Bronchus fibroblast of lung (primary cell): ENCODE results near the gene RHEBL1. TPM values are rescaled to one million over a fixed set of nuclear protein-coding genes. Genes with fewer than 3 reads are reported as not detected.

ENCODE experiments used
- total RNA-seq: library from RNA; depleted of rRNA; stranded (reverse); fragments of >200 nt; gene quantifications from 2 replicates; pipeline ENCODE4 v1.2.3, GENCODE V29; 2015

RHEBL1 gene
- 1.0 and 1.5 TPM in 2 replicates for total RNA-seq

GRCh38 chr12:49069507-49070346 is at the start of gene RHEBL1:
Gene RHEBL1, minus strand, starts transcription at chr12:49069979. Its CDS starts 194 bp downstream, at chr12:49069785.

GRCh38 chr12:49110464-49111155 is 40.8 kb upstream of the RHEBL1 start, which contains the start of gene LMBR1L:
Gene LMBR1L, minus strand, starts transcription at chr12:49110847. Its CDS starts 292 bp downstream, at chr12:49110555.

GRCh38 chr12:49094160-49094974 is 24.6 kb upstream of the RHEBL1 start, which contains the start of gene DHH:
Gene DHH, minus strand, starts transcription at chr12:49094801. Its CDS starts 289 bp downstream, at chr12:49094512.

GRCh38 chr12:49060237-49061156 is 9.3 kb downstream of the RHEBL1 start, which contains the start of gene KMT2D:
Gene KMT2D, minus strand, starts transcription at chr12:49060794. Its CDS starts 5,470 bp downstream, at chr12:49055324.

GRCh38 chr12:49018261-49019119 is 51.3 kb downstream of the RHEBL1 start, which contains the start of gene PRKAG1:
Gene PRKAG1, minus strand, starts transcription at chr12:49018776. Its CDS starts 36 bp downstream, at chr12:49018740.

Other genes with a start within 250 kb of the RHEBL1 start
- 48.3 and 49.1 TPM in 2 replicates for gene DDX23, start 217.8 kb downstream of the RHEBL1 start, total RNA-seq
- 0.30 TPM in 1 of 2 replicates, not detected in the other for gene RND1, start 204.1 kb downstream of the RHEBL1 start, total RNA-seq
- gene FKBP11, start 144.5 kb downstream of the RHEBL1 start, total RNA-seq, result 40.3 and 47.1 TPM in 2 replicates
- gene ARF3, start 112.5 kb downstream of the RHEBL1 start, total RNA-seq, result 66.6 and 75.1 TPM in 2 replicates
- 0.15 and 0.34 TPM in 2 replicates for gene WNT10B, start 98.2 kb downstream of the RHEBL1 start, total RNA-seq
- not detected in 2 replicates for gene WNT1, start 91.7 kb downstream of the RHEBL1 start, total RNA-seq
- gene DDN, start 70.6 kb downstream of the RHEBL1 start, total RNA-seq, result not detected in 2 replicates
- 70.3 and 76.0 TPM in 2 replicates for gene PRKAG1, start 51.2 kb downstream of the RHEBL1 start, total RNA-seq
- gene KMT2D, start 9.2 kb downstream of the RHEBL1 start, total RNA-seq, result 11.3 and 14.6 TPM in 2 replicates
- not detected in 2 replicates for gene DHH, start 24.8 kb upstream of the RHEBL1 start, total RNA-seq
- 31.5 and 32.1 TPM in 2 replicates for gene LMBR1L, start 40.9 kb upstream of the RHEBL1 start, total RNA-seq
- 5,023 and 5,211 TPM in 2 replicates for gene TUBA1B, start 61.4 kb upstream of the RHEBL1 start, total RNA-seq
- 2,369 and 2,410 TPM in 2 replicates for gene TUBA1A, start 119.1 kb upstream of the RHEBL1 start, total RNA-seq
- gene TUBA1C, start 195.1 kb upstream of the RHEBL1 start, total RNA-seq, result 1,377 and 1,458 TPM in 2 replicates
- 0.74 and 1.5 TPM in 2 replicates for gene PRPH, start 225.2 kb upstream of the RHEBL1 start, total RNA-seq